HEK293T (cell line): ENCODE measurements around the gene SNRPA1.

Experiments
- CTCF ChIA-PET: fragments of 350-600 bp; formaldehyde crosslinking; extraction: SDS; loops from one replicate; lab custom pipeline; 2021; ENCODE audit warnings: antibody characterized with exemption, inconsistent platforms; lab: Yijun Ruan, JAX
- POLR2A ChIA-PET: fragments of 350-600 bp; formaldehyde crosslinking; extraction: SDS; loops from one replicate; lab custom pipeline; 2020; ENCODE audit warnings: antibody characterized with exemption, inconsistent platforms; lab: Yijun Ruan, JAX
- DNase-seq: peaks from one replicate; pipeline ENCODE4 v3.0.0; 2012; ENCODE audit warnings: mixed read lengths; ENCODE audit errors: extremely low spot score
- ARNT ChIP-seq: fragments of 450-650 bp; IDR thresholded peaks from 2 replicates; pipeline ENCODE4 v1.6.1; 2017; ENCODE audit warnings: mild to moderate bottlenecking
- BHLHE40 ChIP-seq: fragments of 450-650 bp; IDR thresholded peaks from 2 replicates; pipeline ENCODE4 v1.6.1; 2016; ENCODE audit warnings: mild to moderate bottlenecking, moderate library complexity, borderline replicate concordance
- CTBP1 ChIP-seq: fragments of 450-650 bp; IDR thresholded peaks from 2 replicates; pipeline ENCODE4 v1.6.1; 2016; ENCODE audit warnings: borderline replicate concordance
- ELF4 ChIP-seq: fragments of 450-650 bp; IDR thresholded peaks from 2 replicates; pipeline ENCODE4 v1.6.1; 2017; ENCODE audit warnings: antibody characterized with exemption
- FOXA1 ChIP-seq: fragments of 450-650 bp; IDR thresholded peaks from 2 replicates; pipeline ENCODE4 v1.6.1; 2016; ENCODE audit warnings: mild to moderate bottlenecking
- FOXK2 ChIP-seq: fragments of 450-650 bp; IDR thresholded peaks from 2 replicates; pipeline ENCODE4 v1.6.1; 2016; ENCODE audit warnings: mild to moderate bottlenecking
- FOXM1 ChIP-seq: fragments of 450-650 bp; IDR thresholded peaks from 2 replicates; pipeline ENCODE4 v1.6.1; 2017; ENCODE audit warnings: mild to moderate bottlenecking, borderline replicate concordance
- HDGF ChIP-seq: fragments of 450-650 bp; IDR thresholded peaks from 2 replicates; pipeline ENCODE4 v1.6.1; 2017; ENCODE audit warnings: antibody characterized with exemption, borderline replicate concordance
- L3MBTL2 ChIP-seq: fragments of 450-650 bp; conservative IDR thresholded peaks from 2 replicates; pipeline ENCODE4 v1.6.1; 2016; ENCODE audit warnings: mild to moderate bottlenecking
- LEF1 ChIP-seq: fragments of 450-650 bp; IDR thresholded peaks from 2 replicates; pipeline ENCODE4 v1.6.1; 2017; ENCODE audit warnings: mild to moderate bottlenecking, borderline replicate concordance
- NFRKB ChIP-seq: fragments of 450-650 bp; IDR thresholded peaks from 2 replicates; pipeline ENCODE4 v1.6.1; 2016; ENCODE audit warnings: mild to moderate bottlenecking, moderate library complexity
- PKNOX1 ChIP-seq: fragments of 450-650 bp; IDR thresholded peaks from 2 replicates; pipeline ENCODE4 v1.6.1; 2016
- SP1 ChIP-seq: fragments of 450-650 bp; IDR thresholded peaks from 2 replicates; pipeline ENCODE4 v1.6.1; 2017
- SUZ12 ChIP-seq: fragments of 450-650 bp; IDR thresholded peaks from 2 replicates; pipeline ENCODE4 v1.6.1; 2016; ENCODE audit warnings: mild to moderate bottlenecking
- TARDBP ChIP-seq: fragments of 450-650 bp; IDR thresholded peaks from 2 replicates; pipeline ENCODE4 v1.6.1; 2016
- ZNF384 ChIP-seq: fragments of 450-650 bp; IDR thresholded peaks from 2 replicates; pipeline ENCODE4 v1.6.1; 2016

The SNRPA1 gene

GRCh38 chr15:101276501-101277037 lies 18.5 kb downstream of the SNRPA1 start:
- ChIA-PET POLR2A (interaction anchor here (1.0 kb wide), 1 partner anchor 18 kb away, joined by 3 read pairs; no protein-coding TSS in a partner anchor), CTCF (interaction anchor here (0.7 to 1.0 kb wide), 3 partner anchors 17 to 365 kb away, joined by 3 to 6 read pairs (median 3); no protein-coding TSS in a partner anchor)
- DNase-seq, result peak; percentile 56
- TF ChIP-seq SUZ12, result no peak
- TF ChIP-seq FOXK2, result no peak
- no peak for TF ChIP-seq L3MBTL2
- TF ChIP-seq NFRKB, result no peak
- no peak for TF ChIP-seq CTBP1
- TF ChIP-seq LEF1, result no peak
- no peak for TF ChIP-seq BHLHE40
- no peak for TF ChIP-seq SP1

GRCh38 chr15:101275018-101275417 lies 20.0 kb downstream of the SNRPA1 start:
- TF ChIP-seq SP1 (no peak), CTBP1 (no peak), ZNF384 (no peak), PKNOX1 (no peak), FOXM1 (no peak), FOXA1 (no peak), L3MBTL2 (no peak), HDGF (no peak), FOXK2 (no peak), SUZ12 (no peak), NFRKB (no peak), ELF4 (no peak)
- no peak for DNase-seq
- CTCF ChIA-PET, result interaction anchor here (1.1 kb wide), 1 partner anchor 14 kb away, joined by 4 read pairs; no protein-coding TSS in a partner anchor
- POLR2A ChIA-PET, result no interaction called here

- TF ChIP-seq LEF1 (no peak), CTBP1 (no peak), FOXK2 (no peak), FOXA1 (no peak), ZNF384 (no peak)
- POLR2A ChIA-PET, result no interaction called here
- no peak for DNase-seq
- CTCF ChIA-PET, result interaction anchor here (1.2 kb wide), 1 partner anchor 15 kb away, joined by 5 read pairs; no protein-coding TSS in a partner anchor
These were observed 21.5 kb downstream of the SNRPA1 start for GRCh38 chr15:101273534-101273933.

- ChIA-PET CTCF (interaction anchor here (0.9 to 1.2 kb wide), 2 partner anchors 16 to 264 kb away, joined by 3 to 5 read pairs; no protein-coding TSS in a partner anchor), POLR2A (no interaction called here)
- DNase-seq, result no peak
- no peak for TF ChIP-seq ZNF384
- TF ChIP-seq TARDBP, result no peak
- TF ChIP-seq LEF1, result no peak
- TF ChIP-seq SUZ12, result no peak
- no peak for TF ChIP-seq NFRKB
- TF ChIP-seq ARNT, result no peak
- no peak for TF ChIP-seq PKNOX1
- TF ChIP-seq L3MBTL2, result no peak
- no peak for TF ChIP-seq ELF4
- no peak for TF ChIP-seq SP1
- TF ChIP-seq BHLHE40, result no peak
- no peak for TF ChIP-seq FOXM1
These were observed 22.5 kb downstream of the SNRPA1 start for GRCh38 chr15:101272584-101272983.

- ChIA-PET POLR2A (no interaction called here), CTCF (interaction anchor here (1.0 kb wide), 1 partner anchor 11 kb away, joined by 4 read pairs; no protein-coding TSS in a partner anchor)
- DNase-seq, result peak; percentile 50
- TF ChIP-seq BHLHE40 (no peak), FOXA1 (no peak), SUZ12 (no peak), L3MBTL2 (peak; percentile 46; the same call in 1 of the 2 replicates), TARDBP (no peak)
These were observed 25.4 kb downstream of the SNRPA1 start for GRCh38 chr15:101269479-101270223.

- ChIA-PET CTCF (interaction anchor here (1.7 kb wide), 1 partner anchor 9 kb away, joined by 9 read pairs; no protein-coding TSS in a partner anchor), POLR2A (interaction anchor here (1.0 to 1.1 kb wide), 2 partner anchors 16 to 27 kb away, joined by 3 read pairs; partner anchors contain the start of genes CHSY1 and SNRPA1)
- DNase-seq, result no peak
- TF ChIP-seq ELF4 (no peak), SP1 (no peak), L3MBTL2 (no peak), NFRKB (no peak), ZNF384 (no peak), SUZ12 (no peak), FOXM1 (no peak), TARDBP (no peak), PKNOX1 (no peak), FOXA1 (no peak), ARNT (no peak), LEF1 (no peak), FOXK2 (no peak), CTBP1 (no peak), HDGF (no peak)
These were observed 27.5 kb downstream of the SNRPA1 start for GRCh38 chr15:101267320-101268104.
